ENCODE data around the gene S100A14. TPM values are rescaled to one million over a fixed set of nuclear protein-coding genes. Genes with fewer than 3 reads are reported as not detected.
"Not testable (repeated sequence)": the region's sequence is repeated elsewhere in the genome, so short reads cannot be mapped to it uniquely, and the experiment has no call there.

S100A14 gene
- polyA plus RNA-seq, 2 of the 4 experiments (the other 2 are of a cell fraction): 0.21 TPM

DNA sequence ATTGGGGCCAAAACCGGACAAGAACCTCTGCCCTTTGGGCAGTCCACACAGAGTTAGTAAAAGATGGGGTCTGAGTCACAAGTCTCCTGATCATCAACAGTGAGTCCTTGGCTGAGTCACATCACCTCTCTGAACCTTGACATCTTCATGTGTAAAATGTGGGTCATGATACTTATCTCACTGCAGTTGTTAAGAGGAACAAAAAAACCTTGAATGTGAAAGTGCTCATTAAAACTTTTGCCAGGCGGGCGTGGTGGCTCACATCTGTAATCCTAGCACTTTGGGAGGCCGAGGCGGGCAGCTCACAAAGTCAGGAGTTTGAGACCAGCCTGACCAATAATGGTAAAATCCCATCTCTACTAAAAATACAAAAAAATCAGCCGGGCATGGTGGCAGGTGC lies 18.9 kb downstream of the S100A14 start:
- FAIRE-seq: no peak
- peak in 1 of 2 experiments; percentile 44 for DNase-seq (ENCODE audit: low read depth in 1 of 2, low spot score in 1 of 2)
- 69% methylated on average over 6 of the region's 6 CpGs for WGBS (ENCODE audit: missing lambda C conversion rate)
- ChIA-PET CTCF (interaction anchor here (1.0 to 8.1 kb wide), 3 partner anchors 26 to 65 kb away, joined by 3 to 41 read pairs (median 4); no protein-coding TSS in a partner anchor), POLR2A (interaction anchor here (0.9 kb wide), 1 partner anchor 11 kb away, joined by 4 read pairs; no protein-coding TSS in a partner anchor)
- Histone ChIP-seq H3K4me3 (no peak overlapping the region), H3K27ac (0 out of 6 replicates have a peak overlapping the region, but pooled peaks of 1 of the 2 experiments have one; percentile 23), H3K9me3 (no peaks in the 10 kb centered on the region), H3K4me2 (peak overlapping the region; percentile 17; the same call in 1 of the 3 replicates), H3K4me1 (peaks cover 9% of the 10 kb centered on the region)
- peak; percentile 68 to 74; a peak in 5 of 6 replicates for ATAC-seq
- no peak for TF ChIP-seq POLR2A (IDR thresholded peaks at IDR 0.05; ENCODE audit: low read length)
- TF ChIP-seq JUNB (IDR thresholded peaks at IDR 0.05): peak; percentile 33; the same call in 1 of the 2 replicates
- no peak for TF ChIP-seq FOSL2 (IDR thresholded peaks at IDR 0.05)
- TF ChIP-seq FOSL2 (CRISPR knock-in tag; IDR thresholded peaks at IDR 0.05): peak; percentile 55

DNA sequence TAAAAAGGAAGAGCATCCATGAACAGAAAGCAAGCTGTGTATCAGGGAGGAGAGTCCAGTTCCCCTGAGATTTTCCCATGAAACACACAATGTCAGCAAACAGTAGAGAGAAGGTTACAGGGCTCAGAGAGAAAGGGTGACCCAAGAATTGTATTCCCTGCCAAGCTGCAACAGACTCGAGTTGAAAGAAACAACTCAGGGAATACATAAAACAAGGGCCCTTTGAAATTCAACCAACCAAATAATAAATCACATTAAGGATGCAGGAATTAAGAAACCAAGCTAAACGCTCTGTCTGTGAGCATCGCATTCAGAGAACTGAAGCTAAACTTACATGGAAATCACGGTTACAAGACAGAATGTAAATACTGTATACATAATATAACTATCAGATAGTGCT lies 23.4 kb downstream of the S100A14 start:
- no peak for ATAC-seq
- TF ChIP-seq ZC3H11A (IDR thresholded peaks at IDR 0.05) (no peak), HOXA7 (CRISPR knock-in tag; IDR thresholded peaks at IDR 0.05) (no peak), PHF8 (IDR thresholded peaks at IDR 0.05; ENCODE audit: borderline replicate concordance, low read depth) (no peak), SMC3 (IDR thresholded peaks at IDR 0.05) (no peak), RCOR1 (IDR thresholded peaks at IDR 0.05; ENCODE audit: low read depth, low read length) (no peak), ESRRA (IDR thresholded peaks at IDR 0.05; ENCODE audit: borderline replicate concordance, low read length) (no peak), HOXB13 (CRISPR knock-in tag; IDR thresholded peaks at IDR 0.05; ENCODE audit: low read depth) (no peak), ZFP36 (IDR thresholded peaks at IDR 0.05; ENCODE audit: borderline replicate concordance, partially characterized antibody) (no peak), MYC (IDR thresholded peaks at IDR 0.05; ENCODE audit: borderline replicate concordance, low read length) (no peak), ZNF302 (CRISPR knock-in tag; IDR thresholded peaks at IDR 0.05) (no peak), KDM5A (IDR thresholded peaks at IDR 0.05) (no peak)
- TF ChIP-seq, protein P1, sequence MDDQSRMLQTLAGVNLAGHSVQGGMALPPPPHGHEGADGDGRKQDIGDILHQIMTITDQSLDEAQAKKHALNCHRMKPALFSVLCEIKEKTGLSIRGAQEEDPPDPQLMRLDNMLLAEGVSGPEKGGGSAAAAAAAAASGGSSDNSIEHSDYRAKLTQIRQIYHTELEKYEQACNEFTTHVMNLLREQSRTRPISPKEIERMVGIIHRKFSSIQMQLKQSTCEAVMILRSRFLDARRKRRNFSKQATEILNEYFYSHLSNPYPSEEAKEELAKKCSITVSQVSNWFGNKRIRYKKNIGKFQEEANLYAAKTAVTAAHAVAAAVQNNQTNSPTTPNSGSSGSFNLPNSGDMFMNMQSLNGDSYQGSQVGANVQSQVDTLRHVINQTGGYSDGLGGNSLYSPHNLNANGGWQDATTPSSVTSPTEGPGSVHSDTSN (IDR thresholded peaks at IDR 0.05): no peak
- TF ChIP-seq, protein P2, sequence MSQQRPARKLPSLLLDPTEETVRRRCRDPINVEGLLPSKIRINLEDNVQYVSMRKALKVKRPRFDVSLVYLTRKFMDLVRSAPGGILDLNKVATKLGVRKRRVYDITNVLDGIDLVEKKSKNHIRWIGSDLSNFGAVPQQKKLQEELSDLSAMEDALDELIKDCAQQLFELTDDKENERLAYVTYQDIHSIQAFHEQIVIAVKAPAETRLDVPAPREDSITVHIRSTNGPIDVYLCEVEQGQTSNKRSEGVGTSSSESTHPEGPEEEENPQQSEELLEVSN (IDR thresholded peaks at IDR 0.05; ENCODE audit: borderline replicate concordance, low read depth): no peak
- peaks cover 8% of the 10 kb centered on the region for H3K4me1 ChIP-seq
- H3K27ac ChIP-seq: no peak overlapping the region
- WGBS (ENCODE audit: missing lambda C conversion rate): 71% methylated on average over 4 of the region's 4 CpGs
- ChIA-PET CTCF (interaction anchor here (0.7 to 4.5 kb wide), 10 partner anchors 8 to 85 kb away, joined by 3 to 21 read pairs (median 6); partner anchors contain the start of genes S100A1 and S100A13), POLR2A (interaction anchor here (1.5 kb wide), 1 partner anchor 19 kb away, joined by 4 read pairs; no protein-coding TSS in a partner anchor)
- no peak overlapping the region for H3K4me3 ChIP-seq
- H3K4me2 ChIP-seq: no peak overlapping the region
- FAIRE-seq: no peak
- no peak for DNase-seq (ENCODE audit: low read depth in 1 of 2, low spot score in 1 of 2)
- no peaks in the 10 kb centered on the region for H3K9me3 ChIP-seq

DNA sequence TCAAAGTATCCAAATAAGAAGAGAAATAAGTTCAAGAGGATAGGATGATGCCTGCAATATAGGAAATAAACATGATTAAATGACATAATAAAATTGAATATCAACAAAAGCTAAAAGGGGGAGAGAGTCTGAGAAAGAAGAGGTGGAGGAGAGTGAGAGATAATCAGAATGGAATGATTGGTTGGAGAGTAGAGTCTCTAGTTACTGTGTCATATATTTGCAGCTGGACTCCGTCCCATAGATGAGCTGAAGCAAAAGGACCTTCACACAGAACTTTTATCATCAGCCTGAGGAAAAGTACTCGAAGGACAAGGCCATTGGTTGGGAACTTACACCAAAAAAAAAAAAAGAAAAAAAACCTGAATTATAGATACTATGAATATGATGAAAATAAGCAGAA lies 27.6 kb downstream of the S100A14 start:
- H3K4me1 ChIP-seq: 0 out of 3 replicates have a peak, but pooled peaks cover 7% of the 10 kb centered on the region
- ATAC-seq (no peak), FAIRE-seq (no peak), DNase-seq (ENCODE audit: low read depth in 1 of 2, low spot score in 1 of 2) (no peak)
- H3K4me3 ChIP-seq: no peak overlapping the region
- ChIA-PET POLR2A (interaction anchor here (0.5 kb wide), 1 partner anchor 43 kb away, joined by 4 read pairs; no protein-coding TSS in a partner anchor), CTCF (interaction anchor here (0.6 to 1.1 kb wide), 3 partner anchors 16 to 1497 kb away, joined by 3 read pairs; no protein-coding TSS in a partner anchor)
- H3K9me3 ChIP-seq: no peaks in the 10 kb centered on the region
- WGBS (ENCODE audit: missing lambda C conversion rate): 89% methylated on average over 2 of the region's 2 CpGs
- no peak overlapping the region for H3K27ac ChIP-seq
- no peak overlapping the region for H3K4me2 ChIP-seq
- TF ChIP-seq, protein P3, sequence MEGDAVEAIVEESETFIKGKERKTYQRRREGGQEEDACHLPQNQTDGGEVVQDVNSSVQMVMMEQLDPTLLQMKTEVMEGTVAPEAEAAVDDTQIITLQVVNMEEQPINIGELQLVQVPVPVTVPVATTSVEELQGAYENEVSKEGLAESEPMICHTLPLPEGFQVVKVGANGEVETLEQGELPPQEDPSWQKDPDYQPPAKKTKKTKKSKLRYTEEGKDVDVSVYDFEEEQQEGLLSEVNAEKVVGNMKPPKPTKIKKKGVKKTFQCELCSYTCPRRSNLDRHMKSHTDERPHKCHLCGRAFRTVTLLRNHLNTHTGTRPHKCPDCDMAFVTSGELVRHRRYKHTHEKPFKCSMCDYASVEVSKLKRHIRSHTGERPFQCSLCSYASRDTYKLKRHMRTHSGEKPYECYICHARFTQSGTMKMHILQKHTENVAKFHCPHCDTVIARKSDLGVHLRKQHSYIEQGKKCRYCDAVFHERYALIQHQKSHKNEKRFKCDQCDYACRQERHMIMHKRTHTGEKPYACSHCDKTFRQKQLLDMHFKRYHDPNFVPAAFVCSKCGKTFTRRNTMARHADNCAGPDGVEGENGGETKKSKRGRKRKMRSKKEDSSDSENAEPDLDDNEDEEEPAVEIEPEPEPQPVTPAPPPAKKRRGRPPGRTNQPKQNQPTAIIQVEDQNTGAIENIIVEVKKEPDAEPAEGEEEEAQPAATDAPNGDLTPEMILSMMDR (IDR thresholded peaks at IDR 0.05): no peak
- no peak for TF ChIP-seq HEYL (CRISPR knock-in tag; IDR thresholded peaks at IDR 0.05)
- TF ChIP-seq, protein P4, sequence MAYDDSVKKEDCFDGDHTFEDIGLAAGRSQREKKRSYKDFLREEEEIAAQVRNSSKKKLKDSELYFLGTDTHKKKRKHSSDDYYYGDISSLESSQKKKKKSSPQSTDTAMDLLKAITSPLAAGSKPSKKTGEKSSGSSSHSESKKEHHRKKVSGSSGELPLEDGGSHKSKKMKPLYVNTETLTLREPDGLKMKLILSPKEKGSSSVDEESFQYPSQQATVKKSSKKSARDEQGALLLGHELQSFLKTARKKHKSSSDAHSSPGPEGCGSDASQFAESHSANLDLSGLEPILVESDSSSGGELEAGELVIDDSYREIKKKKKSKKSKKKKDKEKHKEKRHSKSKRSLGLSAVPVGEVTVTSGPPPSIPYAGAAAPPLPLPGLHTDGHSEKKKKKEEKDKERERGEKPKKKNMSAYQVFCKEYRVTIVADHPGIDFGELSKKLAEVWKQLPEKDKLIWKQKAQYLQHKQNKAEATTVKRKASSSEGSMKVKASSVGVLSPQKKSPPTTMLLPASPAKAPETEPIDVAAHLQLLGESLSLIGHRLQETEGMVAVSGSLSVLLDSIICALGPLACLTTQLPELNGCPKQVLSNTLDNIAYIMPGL (CRISPR knock-in tag; IDR thresholded peaks at IDR 0.05; ENCODE audit: borderline replicate concordance): no peak
- TF ChIP-seq SREBF2 (IDR thresholded peaks at IDR 0.05): no peak
- TF ChIP-seq KDM1A (IDR thresholded peaks at IDR 0.05; ENCODE audit: low read depth): no peak
- TF ChIP-seq, protein P5, sequence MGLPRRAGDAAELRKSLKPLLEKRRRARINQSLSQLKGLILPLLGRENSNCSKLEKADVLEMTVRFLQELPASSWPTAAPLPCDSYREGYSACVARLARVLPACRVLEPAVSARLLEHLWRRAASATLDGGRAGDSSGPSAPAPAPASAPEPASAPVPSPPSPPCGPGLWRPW (IDR thresholded peaks at IDR 0.05): no peak
- no peak for TF ChIP-seq RFX5 (IDR thresholded peaks at IDR 0.05)

DNA sequence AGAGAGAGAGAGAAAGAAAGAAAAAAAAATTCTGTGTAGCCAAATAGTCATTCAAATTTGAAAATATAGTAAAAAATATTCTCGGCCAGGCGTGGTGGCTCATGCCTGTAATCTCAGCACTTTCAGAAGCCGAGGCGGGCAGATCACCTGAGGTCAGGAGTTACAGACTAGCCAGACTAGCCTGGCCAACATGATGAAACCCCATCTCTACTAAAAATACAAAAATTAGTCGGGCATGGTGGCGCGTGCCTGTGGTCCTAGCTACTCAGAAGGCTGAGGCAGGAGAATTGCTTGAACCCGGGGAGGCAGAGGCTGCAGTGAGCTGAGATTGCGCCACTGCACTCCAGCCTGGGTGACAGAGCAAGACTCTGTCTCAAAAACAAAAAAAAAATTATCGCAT lies 28.1 kb downstream of the S100A14 start:
- WGBS (ENCODE audit: missing lambda C conversion rate): 81% methylated on average over 10 of the region's 10 CpGs
- ATAC-seq; H3K4me1 ChIP-seq; POLR2A ChIA-PET; H3K4me2 ChIP-seq; FAIRE-seq; H3K4me3 ChIP-seq; DNase-seq (ENCODE audit: low read depth in 1 of 2, low spot score in 1 of 2); H3K9me3 ChIP-seq; H3K27ac ChIP-seq: not testable (repeated sequence)
- CTCF ChIA-PET: interaction anchor here (0.6 to 3.3 kb wide), 5 partner anchors 15 to 1498 kb away, joined by 3 to 34 read pairs (median 3); no protein-coding TSS in a partner anchor

Data from A549 (cell line).